PC-3 (cell line): Measurements from ENCODE around the gene CSNK1G1. TPM values are rescaled to one million over a fixed set of nuclear protein-coding genes. Genes with fewer than 3 reads are reported as not detected.
A peak's percentile ranks its signal among the peaks of the same experiment; 100 is the strongest.

Source experiments
- ATAC-seq: fragments of 200-7000 bp; cut with Tn5 transposase; 2 replicates; pipeline ENCODE4 v1.9.1; 2020; ENCODE audit warnings: mild to moderate bottlenecking, moderate library complexity
- BruUV-seq: library from RNA; stranded (reverse); fragments of 400-500 nt; replicated peaks from 2 replicates; lab custom pipeline; 2021; lab: Mats Ljungman, UMichigan
- CTCF ChIA-PET: fragments of 300-600 bp; sonication (Branson Sonifier 250); formaldehyde crosslinking; loops from one replicate; lab custom pipeline; 2022; ENCODE audit warnings: antibody characterized with exemption; lab: Charles Lee
- POLR2A ChIA-PET: fragments of 300-600 bp; sonication (Branson Sonifier 250); formaldehyde crosslinking; loops from one replicate; lab custom pipeline; 2022; ENCODE audit warnings: antibody characterized with exemption; ENCODE audit not compliant: unreplicated experiment; lab: Charles Lee
- DNase-seq: peaks from one replicate; pipeline ENCODE4 v3.0.0-alpha.2; 2015
- H2AFZ ChIP-seq: fragments of 300-600 bp; sonication (generic); 2 replicates; pipeline ENCODE4 v1.6.0; 2016; ENCODE audit warnings: antibody characterized with exemption, low read length
- H3F3A ChIP-seq: fragments of 300-600 bp; sonication (generic); one replicate; pipeline ENCODE4 v1.6.0; 2017; ENCODE audit warnings: antibody characterized with exemption, low read length, control low read depth, mild to moderate bottlenecking; ENCODE audit not compliant: unreplicated experiment
- H3K27ac ChIP-seq: fragments of 300-600 bp; sonication (generic); 2 replicates; pipeline ENCODE4 v1.5.1; 2016; ENCODE audit warnings: mild to moderate bottlenecking, low read length
- H3K27me3 ChIP-seq: fragments of 300-600 bp; sonication (generic); 2 replicates; pipeline ENCODE4 v1.6.1; 2016; ENCODE audit warnings: low read length, mixed read lengths
- H3K36me3 ChIP-seq: fragments of 300-600 bp; sonication (generic); 2 replicates; pipeline ENCODE4 v1.6.1; 2016; ENCODE audit warnings: low read depth, mixed run types, low read length, mixed read lengths
- H3K4me1 ChIP-seq: fragments of 300-600 bp; sonication (generic); 2 replicates; pipeline ENCODE4 v1.5.1; 2016; ENCODE audit warnings: low read length; ENCODE audit not compliant: insufficient read depth
- H3K4me2 ChIP-seq: fragments of 300-600 bp; sonication (generic); 2 replicates; pipeline ENCODE4 v1.6.0; 2016; ENCODE audit warnings: low read length
- H3K4me3 ChIP-seq: fragments of 300-600 bp; sonication (generic); 2 replicates; pipeline ENCODE4 v1.5.1; 2016; ENCODE audit warnings: mild to moderate bottlenecking, low read length, mixed read lengths
- H3K79me2 ChIP-seq: fragments of 300-600 bp; sonication (generic); 2 replicates; pipeline ENCODE4 v1.6.1; 2017; ENCODE audit warnings: low read length, mixed read lengths
- H3K9ac ChIP-seq: fragments of 300-600 bp; sonication (generic); 2 replicates; pipeline ENCODE4 v1.6.0; 2016; ENCODE audit warnings: mild to moderate bottlenecking, low read length
- H3K9me2 ChIP-seq: fragments of 300-600 bp; sonication (generic); replicated peaks from 2 replicates; pipeline ENCODE4 v1.6.1; 2016; ENCODE audit warnings: mixed run types, low read length, mixed read lengths
- H3K9me3 ChIP-seq: fragments of 300-600 bp; sonication (generic); 2 replicates; pipeline ENCODE4 v1.6.1; 2016; ENCODE audit warnings: low read length, mixed read lengths
- H4K20me1 ChIP-seq: fragments of 300-600 bp; sonication (generic); 2 replicates; pipeline ENCODE4 v1.6.1; 2016; ENCODE audit warnings: low read length, mixed read lengths
- EZH2 ChIP-seq: fragments of 300-600 bp; sonication (generic); IDR thresholded peaks from one replicate; pipeline ENCODE4 v1.6.1; 2017; ENCODE audit warnings: antibody characterized with exemption, mild to moderate bottlenecking, low read length; ENCODE audit not compliant: unreplicated experiment
- EZH2phosphoT487 ChIP-seq: fragments of 300-600 bp; sonication (generic); IDR thresholded peaks from 2 replicates; pipeline ENCODE4 v1.6.1; 2018; ENCODE audit warnings: mild to moderate bottlenecking, antibody characterized with exemption, low read length, borderline replicate concordance
- intact Hi-C: fragments of 100-400 bp; cut with micrococcal nuclease; formaldehyde crosslinking; loops from 2 replicates; pipeline ENCODE4 v1.9.0; 2023
- total RNA-seq: library from RNA; depleted of rRNA; stranded (reverse); fragments of >200 nt; gene quantifications from 2 replicates; pipeline ENCODE4 v1.2.3, GENCODE V29; 2014
- TF ChIP-seq, protein P1 (sequence below): fragments of 300-600 bp; sonication (generic); conservative IDR thresholded peaks from 2 replicates; pipeline ENCODE4 v1.5.1; 2017; ENCODE audit warnings: antibody characterized with exemption, low read depth, mild to moderate bottlenecking, low read length

CSNK1G1 gene
- total RNA-seq, 1 experiment from 2014 or later = 9.8 TPM

DNA sequence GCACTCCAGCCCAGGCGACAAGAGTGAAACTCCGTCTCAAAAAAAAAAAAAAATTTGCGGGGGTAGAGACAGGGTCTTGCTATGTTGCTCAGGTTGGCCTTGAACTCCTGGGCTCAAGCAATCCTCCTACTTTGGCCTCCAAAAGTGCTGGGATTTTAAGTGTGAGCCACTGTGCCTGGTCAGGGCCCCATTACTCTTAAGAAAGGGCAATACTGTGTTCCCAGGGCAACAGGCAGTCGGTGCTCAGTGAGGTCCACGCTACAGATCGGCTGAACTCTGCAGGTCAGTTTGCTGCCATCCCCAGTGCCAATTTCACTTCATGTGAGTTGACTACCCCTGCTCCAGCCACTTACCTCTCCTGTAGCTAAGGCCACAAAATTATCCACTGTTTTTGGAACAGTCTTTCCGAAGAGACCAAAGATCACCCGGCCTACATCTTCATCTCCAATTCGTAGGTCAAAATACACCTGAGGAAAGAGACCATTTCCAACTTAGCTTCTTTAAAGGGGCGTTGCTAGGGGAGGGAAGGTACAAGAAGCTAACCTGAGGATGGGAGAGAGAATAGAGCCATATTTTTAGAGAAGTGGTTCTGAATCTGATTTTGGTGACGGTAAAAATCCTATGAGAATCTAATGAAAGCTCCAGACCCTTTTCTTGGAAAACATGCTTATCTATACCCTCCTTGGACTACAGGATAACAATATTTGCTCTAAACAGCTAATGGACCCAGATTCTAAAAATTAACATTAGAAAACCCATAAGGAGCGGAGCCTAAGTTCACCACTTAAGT is 194.1 kb downstream of the CSNK1G1 start:
- intact Hi-C loops = no loop called here

DNA sequence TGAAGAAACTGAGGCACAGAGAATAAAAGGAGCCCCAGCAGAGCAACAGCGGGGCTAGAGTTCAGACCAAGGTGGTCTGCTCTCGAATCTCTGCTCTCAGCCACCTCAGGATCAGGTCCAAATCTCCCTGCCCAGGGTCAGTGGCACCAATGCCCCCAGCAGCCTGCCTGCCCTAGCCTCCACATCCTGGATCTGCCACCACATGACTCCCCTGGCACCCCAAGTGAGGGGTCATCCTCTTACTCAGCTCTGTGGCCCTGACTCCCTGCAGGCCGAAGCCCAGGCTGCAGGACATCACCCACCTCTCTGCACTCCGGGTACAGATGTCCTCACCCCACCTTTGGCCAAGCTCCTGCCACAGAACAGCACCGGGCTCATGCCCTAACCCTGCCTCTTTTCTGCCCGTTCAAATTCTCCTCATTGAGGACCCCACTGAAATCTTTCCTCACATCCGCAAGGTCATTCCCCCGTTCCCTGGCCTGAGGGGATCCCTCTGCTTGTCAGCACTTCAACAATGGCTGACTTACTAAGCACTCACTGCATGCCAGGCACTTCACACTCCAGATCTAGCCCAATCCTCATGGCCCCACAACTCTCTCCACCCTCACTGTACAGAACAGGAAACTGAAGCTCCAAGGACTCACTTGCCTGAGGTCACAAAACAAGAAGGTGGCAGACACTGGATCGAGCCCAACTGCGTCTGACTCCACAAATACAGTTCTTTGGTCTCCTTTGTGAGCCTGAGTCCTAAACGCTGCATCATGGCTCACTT is 197.4 kb downstream of the CSNK1G1 start:
- ChIA-PET CTCF (no interaction called here), POLR2A (no interaction called here)
- TF ChIP-seq EZH2phosphoT487 (no peak), EZH2 (no peak)
- TF ChIP-seq, protein P1, sequence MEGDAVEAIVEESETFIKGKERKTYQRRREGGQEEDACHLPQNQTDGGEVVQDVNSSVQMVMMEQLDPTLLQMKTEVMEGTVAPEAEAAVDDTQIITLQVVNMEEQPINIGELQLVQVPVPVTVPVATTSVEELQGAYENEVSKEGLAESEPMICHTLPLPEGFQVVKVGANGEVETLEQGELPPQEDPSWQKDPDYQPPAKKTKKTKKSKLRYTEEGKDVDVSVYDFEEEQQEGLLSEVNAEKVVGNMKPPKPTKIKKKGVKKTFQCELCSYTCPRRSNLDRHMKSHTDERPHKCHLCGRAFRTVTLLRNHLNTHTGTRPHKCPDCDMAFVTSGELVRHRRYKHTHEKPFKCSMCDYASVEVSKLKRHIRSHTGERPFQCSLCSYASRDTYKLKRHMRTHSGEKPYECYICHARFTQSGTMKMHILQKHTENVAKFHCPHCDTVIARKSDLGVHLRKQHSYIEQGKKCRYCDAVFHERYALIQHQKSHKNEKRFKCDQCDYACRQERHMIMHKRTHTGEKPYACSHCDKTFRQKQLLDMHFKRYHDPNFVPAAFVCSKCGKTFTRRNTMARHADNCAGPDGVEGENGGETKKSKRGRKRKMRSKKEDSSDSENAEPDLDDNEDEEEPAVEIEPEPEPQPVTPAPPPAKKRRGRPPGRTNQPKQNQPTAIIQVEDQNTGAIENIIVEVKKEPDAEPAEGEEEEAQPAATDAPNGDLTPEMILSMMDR = no peak
- H3K9ac ChIP-seq = no peak overlapping the region
- no peak overlapping the region for H3K4me2 ChIP-seq
- peaks cover 3% of the 10 kb centered on the region for H3K4me1 ChIP-seq
- 0 out of 2 replicates have a peak, but pooled peaks cover 19% of the 10 kb centered on the region for H4K20me1 ChIP-seq
- H3K9me3 ChIP-seq = no peaks in the 10 kb centered on the region
- no peaks in the 10 kb centered on the region for H3K27me3 ChIP-seq
- no peaks in the 10 kb centered on the region for H3K9me2 ChIP-seq
- H3F3A ChIP-seq = peaks cover 3% of the 10 kb centered on the region
- BruUV-seq = no TSS peak
- peaks cover 35% of the 10 kb centered on the region for H3K79me2 ChIP-seq
- no peak overlapping the region for H3K27ac ChIP-seq
- DNase-seq (no peak), ATAC-seq (no peak)
- H2AFZ ChIP-seq = no peak overlapping the region
- intact Hi-C loops = no loop called here
- H3K36me3 ChIP-seq = peaks cover 31% of the 10 kb centered on the region
- H3K4me3 ChIP-seq = no peak overlapping the region

More for the DNA sequence above, 194.1 kb downstream of the CSNK1G1 start:
- H3K27ac ChIP-seq = peak overlapping the region; percentile 52; the same call in 1 of the 2 replicates
- peak overlapping the region; percentile 98 for H3K9ac ChIP-seq
- TSS peak; percentile 77 for BruUV-seq
- no peaks in the 10 kb centered on the region for H3K9me3 ChIP-seq
- H3K27me3 ChIP-seq = no peaks in the 10 kb centered on the region
- TF ChIP-seq EZH2 (no peak), EZH2phosphoT487 (no peak)
- TF ChIP-seq, protein P1 = no peak
- H2AFZ ChIP-seq = no peak overlapping the region
- H3K4me3 ChIP-seq = peak overlapping the region; percentile 86
- H3K36me3 ChIP-seq = peaks cover 25% of the 10 kb centered on the region
- H3K9me2 ChIP-seq = no peaks in the 10 kb centered on the region
- H3K79me2 ChIP-seq = peaks cover 35% of the 10 kb centered on the region
- DNase-seq = no peak
- peaks cover 11% of the 10 kb centered on the region for H3K4me1 ChIP-seq
- ChIA-PET CTCF (no interaction called here), POLR2A (no interaction called here)
- ATAC-seq = no peak
- H3F3A ChIP-seq = peaks cover 6% of the 10 kb centered on the region
- 0 out of 2 replicates have a peak, but pooled peaks cover 19% of the 10 kb centered on the region for H4K20me1 ChIP-seq
- peak overlapping the region; percentile 97 for H3K4me2 ChIP-seq
